ENCODE measurements around the gene ZNF684.

Gene ZNF684

DNA sequence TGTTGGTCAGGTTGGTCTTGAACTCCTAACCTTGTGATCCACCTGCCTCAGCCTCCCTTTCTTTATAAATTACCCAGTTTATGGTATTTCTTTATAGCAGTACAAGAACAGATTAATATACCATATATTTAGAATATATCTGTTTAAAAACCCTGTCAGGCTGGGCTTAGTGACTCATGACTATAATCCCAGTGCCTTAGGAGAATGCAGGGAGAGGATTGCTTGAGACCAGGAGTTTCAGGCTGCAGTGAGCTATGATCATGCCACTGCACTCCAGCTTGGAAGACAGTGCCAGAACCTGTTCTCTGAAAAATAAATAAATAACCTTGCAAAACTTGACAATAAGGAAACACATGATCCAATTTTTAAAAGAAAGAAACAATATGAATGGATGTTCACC is 43.9 kb downstream of the ZNF684 start:
- DNase-seq = no peak

GRCh38 chr1:40582116-40582515 is 50.7 kb downstream of the ZNF684 start:
- no peak for DNase-seq

GRCh38 chr1:40583980-40584379 is 52.5 kb downstream of the ZNF684 start:
- no peak for DNase-seq

- no peak for DNase-seq
Observed at GRCh38 chr1:40588586-40588985, 57.1 kb downstream of the ZNF684 start.

DNA sequence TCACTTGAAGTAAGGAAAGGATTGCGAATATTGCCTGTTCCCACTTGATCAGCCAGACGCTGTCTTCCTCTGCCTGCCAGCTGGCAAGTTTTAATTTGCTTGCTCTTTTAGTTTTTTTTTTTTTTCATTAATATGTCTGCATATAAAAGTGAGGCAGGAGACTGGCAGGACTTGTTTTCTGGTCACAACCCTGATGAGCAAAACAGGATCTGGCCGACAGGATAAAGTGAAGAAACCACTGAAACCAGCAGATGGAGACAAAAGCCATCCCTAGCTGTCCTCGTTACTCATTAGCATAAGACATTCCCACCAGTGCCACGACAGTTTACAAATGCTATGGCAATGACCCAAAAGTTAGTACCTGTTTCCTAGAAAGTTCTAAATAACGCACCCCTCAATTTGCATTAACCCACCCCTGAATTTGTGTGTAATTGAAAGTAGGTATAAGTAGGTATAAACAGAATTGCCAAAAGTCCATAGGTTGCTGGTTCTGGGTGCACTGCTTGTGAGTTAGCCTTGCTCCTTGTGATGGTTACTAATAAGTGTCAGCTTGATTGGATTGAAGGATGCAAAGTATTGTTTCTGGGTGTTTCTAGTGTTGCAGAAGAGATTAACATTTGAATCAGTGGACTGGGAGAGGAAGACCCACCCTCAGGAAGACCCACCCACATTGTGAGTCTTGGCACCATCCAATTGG is 60.8 kb downstream of the ZNF684 start:
- no peak for DNase-seq

DNA sequence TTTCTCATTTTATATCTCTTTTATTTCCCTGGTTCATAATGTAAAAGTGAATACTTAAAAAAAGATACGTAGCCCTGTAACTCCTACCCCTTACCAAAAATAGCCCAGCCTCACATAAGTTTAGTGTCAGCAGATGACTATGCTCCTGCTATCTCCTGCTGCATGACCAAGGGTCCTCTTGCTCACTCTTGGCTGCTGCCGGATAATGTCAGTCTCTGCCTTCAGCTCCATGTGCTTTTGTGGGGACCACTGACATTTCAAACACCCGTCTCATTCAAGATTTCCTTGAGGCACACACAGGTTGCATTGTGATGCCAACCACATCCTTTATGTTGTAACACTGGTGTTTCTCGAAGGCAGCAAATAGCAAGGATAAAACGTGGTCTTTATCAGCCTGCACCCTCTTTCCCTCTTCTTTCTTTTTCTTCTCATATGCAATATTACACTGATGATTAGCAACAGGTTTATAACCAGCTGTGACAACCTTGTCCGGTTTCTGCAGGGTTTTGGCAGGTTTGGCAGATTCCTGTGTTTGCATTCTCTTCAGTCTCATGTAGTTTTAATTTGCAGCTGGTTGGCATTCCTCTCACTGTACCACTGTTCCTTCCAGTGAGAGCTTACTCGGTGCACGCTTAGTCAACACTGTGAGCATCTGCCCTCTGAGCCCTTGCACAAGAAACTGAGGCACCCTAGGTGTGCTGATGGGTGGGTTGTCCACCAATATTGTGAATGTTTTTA is 62.2 kb downstream of the ZNF684 start:
- no peak for DNase-seq

DNA sequence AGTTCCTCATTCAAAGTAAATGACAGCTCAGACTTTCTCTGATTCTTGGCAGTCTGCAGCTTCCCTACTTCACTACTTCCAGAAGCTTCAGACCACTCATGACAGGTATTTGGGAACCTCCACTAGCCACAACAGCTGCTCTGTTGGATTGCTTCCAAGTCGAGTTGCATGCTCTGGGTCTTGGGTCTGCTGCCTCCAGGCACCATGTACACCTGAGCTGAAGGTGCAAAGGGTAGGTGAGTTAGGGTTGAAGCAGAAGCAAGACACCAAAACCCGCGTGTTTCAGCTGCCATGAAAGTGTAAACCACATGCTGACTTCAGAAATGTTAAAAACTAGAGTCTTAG is 62.7 kb downstream of the ZNF684 start:
- DNase-seq = no peak

- DNase-seq = no peak
Observed at GRCh38 chr1:40595623-40596022, 64.2 kb downstream of the ZNF684 start.
